H9 (cell line): ENCODE data around the gene DEGS2. TPM values are rescaled to one million over a fixed set of nuclear protein-coding genes. Genes with fewer than 3 reads are reported as not detected.

Experiments used
- DNase-seq: peaks from one replicate; pipeline ENCODE4 v3.0.0-alpha.2; 2017
- H2AFZ ChIP-seq: one replicate; pipeline ENCODE4 v1.6.1; 2013; ENCODE audit warnings: mild to moderate bottlenecking, low read length, control low read depth, moderate library complexity
- H2AK5ac ChIP-seq: 2 replicates; pipeline ENCODE4 v1.6.1; 2013; ENCODE audit warnings: low read length, control low read depth, mixed read lengths; ENCODE audit not compliant: insufficient read length
- H2BK120ac ChIP-seq: one replicate; pipeline ENCODE4 v1.6.1; 2013; ENCODE audit warnings: low read depth, mild to moderate bottlenecking, low read length, control low read depth, inconsistent platforms; ENCODE audit not compliant: poor library complexity, severe bottlenecking
- H2BK12ac ChIP-seq: 2 replicates; pipeline ENCODE4 v1.6.1; 2013; ENCODE audit warnings: low read length, control low read depth, mixed read lengths, low read depth; ENCODE audit not compliant: insufficient read length
- H2BK15ac ChIP-seq: 2 replicates; pipeline ENCODE4 v1.6.1; 2013; ENCODE audit warnings: low read depth, low read length, control low read depth
- H2BK20ac ChIP-seq: one replicate; pipeline ENCODE4 v1.6.1; 2013; ENCODE audit warnings: low read depth, mild to moderate bottlenecking, low read length, control low read depth, inconsistent platforms; ENCODE audit not compliant: poor library complexity, severe bottlenecking
- H2BK5ac ChIP-seq: 2 replicates; pipeline ENCODE4 v1.6.1; 2013; ENCODE audit warnings: low read length, control low read depth, mixed read lengths; ENCODE audit not compliant: insufficient read length
- H3K14ac ChIP-seq: 2 replicates; pipeline ENCODE4 v1.6.1; 2013; ENCODE audit warnings: low read length, control low read depth; ENCODE audit not compliant: insufficient read depth
- H3K18ac ChIP-seq: 2 replicates; pipeline ENCODE4 v1.6.1; 2013; ENCODE audit warnings: low read depth, mild to moderate bottlenecking, mixed read lengths, low read length, control low read depth; ENCODE audit not compliant: insufficient read length
- H3K23ac ChIP-seq: 2 replicates; pipeline ENCODE4 v1.6.1; 2013; ENCODE audit warnings: low read length, control low read depth, mixed read lengths, low read depth; ENCODE audit not compliant: insufficient read length
- H3K23me2 ChIP-seq: 2 replicates; pipeline ENCODE4 v1.6.1; 2013; ENCODE audit warnings: low read depth, mild to moderate bottlenecking, mixed read lengths, low read length, control low read depth; ENCODE audit not compliant: insufficient read length, poor library complexity, severe bottlenecking
- H3K27ac ChIP-seq: 2 replicates; pipeline ENCODE4 v1.5.1; 2013; ENCODE audit warnings: low read length, control low read depth, mixed read lengths, low read depth; ENCODE audit not compliant: insufficient read length
- H3K27me3 ChIP-seq: 2 replicates; pipeline ENCODE4 v1.6.1; 2013; ENCODE audit warnings: low read length, control low read depth, inconsistent platforms; ENCODE audit not compliant: insufficient read depth
- H3K4ac ChIP-seq: 2 replicates; pipeline ENCODE4 v1.6.1; 2013; ENCODE audit warnings: low read depth, mild to moderate bottlenecking, control low read depth, inconsistent platforms, low read length, moderate library complexity
- H3K4me1 ChIP-seq: 2 replicates; pipeline ENCODE4 v1.6.1; 2013; ENCODE audit warnings: low read length, control low read depth, inconsistent platforms; ENCODE audit not compliant: insufficient read depth
- H3K4me2 ChIP-seq: 2 replicates; pipeline ENCODE4 v1.6.1; 2013; ENCODE audit warnings: low read length, control low read depth, mixed read lengths; ENCODE audit not compliant: insufficient read length, insufficient read depth
- H3K56ac ChIP-seq: 2 replicates; pipeline ENCODE4 v1.6.1; 2013; ENCODE audit warnings: low read depth, mild to moderate bottlenecking, mixed read lengths, low read length, control low read depth; ENCODE audit not compliant: insufficient read length
- H3K79me1 ChIP-seq: 2 replicates; pipeline ENCODE4 v1.6.1; 2013; ENCODE audit warnings: low read depth, mild to moderate bottlenecking, moderate library complexity, low read length, control low read depth, inconsistent platforms; ENCODE audit not compliant: insufficient read depth, poor library complexity, severe bottlenecking
- H3K79me2 ChIP-seq: 2 replicates; pipeline ENCODE4 v1.6.1; 2013; ENCODE audit warnings: low read length, control low read depth, inconsistent platforms; ENCODE audit not compliant: insufficient read depth
- H3K9ac ChIP-seq: 2 replicates; pipeline ENCODE4 v1.6.1; 2013; ENCODE audit warnings: low read length, control low read depth, mixed read lengths; ENCODE audit not compliant: insufficient read length; ENCODE audit errors: extremely low read depth
- H3K9me3 ChIP-seq: one replicate; pipeline ENCODE4 v1.6.1; 2013; ENCODE audit warnings: low read depth, low read length, inconsistent platforms; ENCODE audit not compliant: control insufficient read depth
- H3T11ph ChIP-seq: one replicate; pipeline ENCODE4 v1.6.1; 2013; ENCODE audit warnings: mild to moderate bottlenecking, low read length, control low read depth, inconsistent platforms
- H4K20me1 ChIP-seq: one replicate; pipeline ENCODE4 v1.6.1; 2013; ENCODE audit not compliant: control insufficient read depth, insufficient read length, insufficient read depth
- H4K5ac ChIP-seq: 2 replicates; pipeline ENCODE4 v1.6.1; 2013; ENCODE audit warnings: low read depth, mild to moderate bottlenecking, mixed read lengths, low read length, control low read depth; ENCODE audit not compliant: insufficient read length
- H4K8ac ChIP-seq: replicated peaks from 2 replicates; pipeline ENCODE4 v1.6.1; 2013; ENCODE audit warnings: low read length, control low read depth, mixed read lengths, low read depth; ENCODE audit not compliant: insufficient read length
- H4K91ac ChIP-seq: 2 replicates; pipeline ENCODE4 v1.6.1; 2013; ENCODE audit warnings: low read depth, mild to moderate bottlenecking, moderate library complexity, mixed read lengths, low read length, control low read depth; ENCODE audit not compliant: insufficient read length
- H3K27ac Mint-ChIP-seq, 3 experiments: 2 replicates in 2 of 3; 3 replicates in 1 of 3; pipeline ENCODE4 v1.8.0; 2020 to 2021; ENCODE audit warnings: mixed read lengths in 3 of 3, mild to moderate bottlenecking in 1 of 3, moderate library complexity in 1 of 3
- H3K27me3 Mint-ChIP-seq: 2 replicates; pipeline ENCODE4 v1.8.0; 2021; ENCODE audit warnings: low read depth, mild to moderate bottlenecking, moderate library complexity, mixed read lengths
- H3K36me3 Mint-ChIP-seq, 3 experiments: 2 replicates in 2 of 3; 3 replicates in 1 of 3; pipeline ENCODE4 v1.8.0; 2020 to 2021; ENCODE audit warnings: low read depth in 3 of 3, mixed read lengths in 3 of 3; ENCODE audit not compliant: insufficient read depth in 1 of 3
- H3K4me1 Mint-ChIP-seq, 2 experiments: 2 replicates each; pipeline ENCODE4 v1.8.0; 2020; ENCODE audit warnings: mixed read lengths in 2 of 2
- H3K4me3 Mint-ChIP-seq, 2 experiments: 2 replicates in 1 of 2; 3 replicates in 1 of 2; pipeline ENCODE4 v1.8.0; 2020 to 2021; ENCODE audit warnings: mild to moderate bottlenecking in 2 of 2, mixed read lengths in 2 of 2, moderate library complexity in 1 of 2
- H3K9me3 Mint-ChIP-seq, 2 experiments: 2 replicates in 1 of 2; 3 replicates in 1 of 2; pipeline ENCODE4 v1.8.0; 2020; ENCODE audit warnings: mild to moderate bottlenecking in 2 of 2, mixed read lengths in 2 of 2, moderate library complexity in 1 of 2
- WGBS: extraction: QIAGEN DNeasy Blood & Tissue Kit; methylation state at CpG from one replicate; pipeline ENCODE4 v1.1.7; 2013; ENCODE audit warnings: missing lambda C conversion rate, low lambda C conversion rate, mixed read lengths; ENCODE audit not compliant: insufficient read length; ENCODE audit errors: extremely low coverage; 5-methylcytosine and 5-hydroxymethylcytosine counted together
- total RNA-seq: library from RNA; stranded (reverse); gene quantifications from 2 replicates; pipeline ENCODE4 v1.2.1, GENCODE V29; 2021
- TF ChIP-seq, protein P1 (sequence below): fragments of 200-600 bp; sonication (generic); conservative IDR thresholded peaks from 3 replicates; pipeline ENCODE4 v1.8.0; 2021; ENCODE audit warnings: antibody characterized with exemption, mild to moderate bottlenecking

Gene DEGS2
- total RNA-seq, 1 experiment from 2014 or later: 0.72 TPM

DNA sequence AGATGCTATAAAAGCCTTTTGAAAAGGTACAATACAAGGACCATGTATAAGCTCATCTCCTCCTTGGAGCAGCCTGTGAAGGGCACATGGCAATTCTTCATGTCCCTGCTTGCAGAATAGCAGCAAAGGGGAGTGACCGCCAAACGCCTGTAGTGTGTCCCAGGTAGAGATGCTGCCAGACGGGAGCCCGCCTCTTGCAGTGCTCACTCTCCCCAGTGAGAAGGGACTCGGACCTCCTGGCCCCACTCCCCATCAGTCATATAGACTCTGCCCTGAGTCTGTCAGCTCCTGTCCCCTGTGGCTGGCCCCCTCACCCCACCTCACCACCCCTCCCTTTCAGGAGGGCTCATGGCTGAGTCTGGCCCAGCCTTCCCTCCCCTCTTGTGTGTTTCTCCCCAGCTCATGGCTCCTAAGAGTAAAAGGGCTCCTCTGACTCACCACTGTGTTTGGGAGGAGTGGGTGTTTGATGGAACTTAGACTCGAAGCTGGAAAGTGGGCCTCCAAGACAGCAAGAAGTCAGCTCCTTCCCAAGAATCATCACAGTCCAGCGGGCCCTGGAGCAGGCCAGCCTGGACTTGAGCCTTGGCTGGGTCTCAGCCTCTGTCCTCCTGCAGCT, 40.9 kb downstream of the DEGS2 start:
- H3K56ac ChIP-seq: no peak overlapping the region
- H3K23ac ChIP-seq: no peak overlapping the region
- H3K27ac ChIP-seq: no peak overlapping the region
- H2AFZ ChIP-seq: no peak overlapping the region
- peak overlapping the region in 1 of 3 experiments; percentile 73; a peak in 1 of 7 replicates for H3K27ac Mint-ChIP-seq
- TF ChIP-seq, protein P1, sequence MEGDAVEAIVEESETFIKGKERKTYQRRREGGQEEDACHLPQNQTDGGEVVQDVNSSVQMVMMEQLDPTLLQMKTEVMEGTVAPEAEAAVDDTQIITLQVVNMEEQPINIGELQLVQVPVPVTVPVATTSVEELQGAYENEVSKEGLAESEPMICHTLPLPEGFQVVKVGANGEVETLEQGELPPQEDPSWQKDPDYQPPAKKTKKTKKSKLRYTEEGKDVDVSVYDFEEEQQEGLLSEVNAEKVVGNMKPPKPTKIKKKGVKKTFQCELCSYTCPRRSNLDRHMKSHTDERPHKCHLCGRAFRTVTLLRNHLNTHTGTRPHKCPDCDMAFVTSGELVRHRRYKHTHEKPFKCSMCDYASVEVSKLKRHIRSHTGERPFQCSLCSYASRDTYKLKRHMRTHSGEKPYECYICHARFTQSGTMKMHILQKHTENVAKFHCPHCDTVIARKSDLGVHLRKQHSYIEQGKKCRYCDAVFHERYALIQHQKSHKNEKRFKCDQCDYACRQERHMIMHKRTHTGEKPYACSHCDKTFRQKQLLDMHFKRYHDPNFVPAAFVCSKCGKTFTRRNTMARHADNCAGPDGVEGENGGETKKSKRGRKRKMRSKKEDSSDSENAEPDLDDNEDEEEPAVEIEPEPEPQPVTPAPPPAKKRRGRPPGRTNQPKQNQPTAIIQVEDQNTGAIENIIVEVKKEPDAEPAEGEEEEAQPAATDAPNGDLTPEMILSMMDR: no peak
- no peak for DNase-seq
- H3K27me3 ChIP-seq: no peaks in the 10 kb centered on the region
- no peaks in the 10 kb centered on the region for H3K4me1 ChIP-seq
- H3K9ac ChIP-seq: no peak overlapping the region
- H3K18ac ChIP-seq: no peak overlapping the region
- WGBS: no CpG with 5 or more reads among the region's 7 CpGs
- no peaks in the 10 kb centered on the region for H3K23me2 ChIP-seq
- H3K4ac ChIP-seq: no peak overlapping the region
- H3K4me2 ChIP-seq: no peak overlapping the region
- no peaks in the 10 kb centered on the region for H3K9me3 Mint-ChIP-seq
- no peak overlapping the region for H2AK5ac ChIP-seq
- no peak overlapping the region for H2BK15ac ChIP-seq
- H2BK20ac ChIP-seq: no peak overlapping the region
- no peak overlapping the region for H4K91ac ChIP-seq
- H4K5ac ChIP-seq: no peak overlapping the region
- no peak overlapping the region for H2BK12ac ChIP-seq
- no peak overlapping the region; the same call in 1 of the 2 replicates for H3K14ac ChIP-seq
- H3K4me1 Mint-ChIP-seq: peaks cover 7% of the 10 kb centered on the region in 2 experiments
- peaks cover 2% of the 10 kb centered on the region for H4K20me1 ChIP-seq
- no peak overlapping the region for H4K8ac ChIP-seq
- no peak overlapping the region for H2BK120ac ChIP-seq
- H3K9me3 ChIP-seq: no peaks in the 10 kb centered on the region
- H3K79me1 ChIP-seq: no peaks in the 10 kb centered on the region
- no peak overlapping the region for H2BK5ac ChIP-seq
- no peaks in the 10 kb centered on the region for H3K79me2 ChIP-seq
- no peaks in the 10 kb centered on the region for H3K36me3 Mint-ChIP-seq
- no peak overlapping the region for H3T11ph ChIP-seq
- H3K27me3 Mint-ChIP-seq: no peaks in the 10 kb centered on the region
- H3K4me3 Mint-ChIP-seq: no peak overlapping the region
